Stimulated activated naive CD8-positive, alpha-beta T cell treated with anti-CD3 and anti-CD28 coated beads, Interleukin-15, amount 100 ng/mL, for 72 hours (primary cell): ENCODE results near the gene ZNF581.

Experiments used
- ATAC-seq: fragments of 150-1000 bp; cut with Tn5 transposase; 2 replicates; pipeline ENCODE4 v1.10.0; 2021; ENCODE audit warnings: mild to moderate bottlenecking, moderate library complexity
- DNase-seq, 2 donors: peaks; one replicate each; pipeline ENCODE4 v3.0.0; 2021 to 2022
- H3K27ac Mint-ChIP-seq, 2 donors: one replicate each; pipeline ENCODE4 v1.8.0; 2022; ENCODE audit warnings: mild to moderate bottlenecking in 2 of 2, mixed read lengths in 2 of 2, moderate library complexity in 2 of 2
- H3K27me3 Mint-ChIP-seq: one replicate; pipeline ENCODE4 v1.8.0; 2022; ENCODE audit warnings: mixed read lengths
- H3K4me1 Mint-ChIP-seq: one replicate; pipeline ENCODE4 v1.8.0; 2022; ENCODE audit warnings: mild to moderate bottlenecking, mixed read lengths
- H3K4me3 Mint-ChIP-seq, 2 donors: one replicate each; pipeline ENCODE4 v1.8.0; 2022; ENCODE audit warnings: mild to moderate bottlenecking in 2 of 2, mixed read lengths in 2 of 2, moderate library complexity in 1 of 2
- H3K9me3 Mint-ChIP-seq, 2 donors: one replicate each; pipeline ENCODE4 v1.8.0; 2022; ENCODE audit warnings: mixed read lengths in 2 of 2

ZNF581 gene, protein sequence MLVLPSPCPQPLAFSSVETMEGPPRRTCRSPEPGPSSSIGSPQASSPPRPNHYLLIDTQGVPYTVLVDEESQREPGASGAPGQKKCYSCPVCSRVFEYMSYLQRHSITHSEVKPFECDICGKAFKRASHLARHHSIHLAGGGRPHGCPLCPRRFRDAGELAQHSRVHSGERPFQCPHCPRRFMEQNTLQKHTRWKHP

DNA sequence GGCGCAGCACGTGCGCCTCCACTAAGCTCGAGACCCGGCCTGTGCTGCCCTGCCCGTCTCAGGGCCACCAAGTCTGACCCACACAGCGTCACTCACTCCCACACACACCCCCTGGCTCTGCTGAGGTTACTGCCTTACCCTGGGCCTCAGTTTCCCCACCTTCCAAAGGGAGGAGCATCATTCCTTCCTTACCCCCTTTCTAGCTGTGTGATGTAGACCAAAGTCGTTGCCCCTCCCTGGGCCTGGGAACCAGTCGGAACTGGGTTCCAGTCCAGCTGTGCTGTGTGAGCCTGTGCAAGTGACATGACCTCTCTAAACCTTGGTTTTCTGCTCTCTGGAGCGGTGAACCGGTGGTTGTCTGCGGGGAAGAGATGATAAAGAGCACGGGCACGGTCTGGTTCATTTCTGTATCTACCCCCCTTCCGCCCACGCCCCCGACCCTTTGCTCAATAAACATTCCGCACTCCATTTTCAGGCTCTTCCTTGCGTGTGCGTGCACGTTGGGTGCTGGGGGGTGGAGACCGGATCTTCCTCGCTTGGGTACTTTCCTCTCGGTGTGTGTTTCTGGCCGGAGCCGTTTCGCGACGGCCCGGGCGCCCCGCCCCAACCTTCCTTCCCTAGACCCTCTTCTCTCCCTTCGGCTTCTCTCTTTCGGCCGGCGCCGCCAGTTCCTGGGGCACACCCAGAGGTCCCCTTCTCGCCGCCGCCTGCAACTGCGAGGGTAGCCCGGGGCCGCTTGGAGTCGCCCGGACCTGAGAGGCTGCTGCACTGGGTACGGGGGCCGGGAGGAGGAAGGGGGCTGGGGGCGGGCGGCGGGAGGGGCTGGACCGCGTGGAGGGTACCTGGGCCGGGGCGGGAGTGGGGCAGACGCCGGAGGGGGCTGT lies at the start of gene ZNF581:
Gene ZNF581 (plus strand): TSS at position 647 of the 884 bp plus-strand sequence. CDS start 923 bp downstream, outside the sequence.
- Mint-ChIP-seq H3K27ac (peak within 1 kb of the TSS; percentile 97 to 98), H3K4me3 (peak within 1 kb of the TSS; percentile 96 to 98), H3K9me3 (no peaks in the 10 kb centered on the region), H3K4me1 (peaks cover 68% of the 10 kb centered on the region), H3K27me3 (no peaks in the 10 kb centered on the region)
- ATAC-seq (peak; percentile 68), DNase-seq (peak; percentile 84)

DNA sequence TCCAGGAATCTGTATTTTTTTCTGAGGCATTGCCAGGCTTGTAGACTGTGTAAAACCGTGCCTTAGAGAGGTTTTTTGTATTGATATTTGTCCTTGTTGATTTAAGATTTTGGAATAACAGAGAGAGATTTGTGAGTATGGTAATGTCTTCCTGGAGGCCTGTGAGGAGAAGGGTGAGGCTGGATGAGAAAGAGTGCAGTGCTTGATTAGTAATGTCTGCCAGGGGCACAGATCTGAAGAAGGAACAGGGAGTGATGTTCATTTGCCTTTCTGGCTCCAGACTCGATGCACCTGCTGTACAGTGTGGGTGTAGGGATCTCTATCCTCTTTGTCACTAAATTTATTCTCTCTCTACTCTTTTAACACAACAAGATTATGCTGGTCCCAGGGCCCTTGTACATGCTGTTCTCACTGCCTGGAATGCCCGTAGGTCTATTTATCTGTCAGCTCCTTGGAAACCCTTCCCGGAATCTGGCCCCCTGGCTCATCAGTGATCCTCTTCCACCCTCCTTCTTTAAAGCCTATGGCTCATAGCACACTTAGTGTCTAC lies 48.4 kb upstream of the ZNF581 start:
- DNase-seq (no peak), ATAC-seq (no peak)
- H3K27ac Mint-ChIP-seq: no peak overlapping the region
- no peaks in the 10 kb centered on the region for H3K27me3 Mint-ChIP-seq
- H3K9me3 Mint-ChIP-seq: peaks cover 9 to 15% of the 10 kb centered on the region in 2 donors
- no peak overlapping the region for H3K4me3 Mint-ChIP-seq
- peaks cover 22% of the 10 kb centered on the region for H3K4me1 Mint-ChIP-seq

DNA sequence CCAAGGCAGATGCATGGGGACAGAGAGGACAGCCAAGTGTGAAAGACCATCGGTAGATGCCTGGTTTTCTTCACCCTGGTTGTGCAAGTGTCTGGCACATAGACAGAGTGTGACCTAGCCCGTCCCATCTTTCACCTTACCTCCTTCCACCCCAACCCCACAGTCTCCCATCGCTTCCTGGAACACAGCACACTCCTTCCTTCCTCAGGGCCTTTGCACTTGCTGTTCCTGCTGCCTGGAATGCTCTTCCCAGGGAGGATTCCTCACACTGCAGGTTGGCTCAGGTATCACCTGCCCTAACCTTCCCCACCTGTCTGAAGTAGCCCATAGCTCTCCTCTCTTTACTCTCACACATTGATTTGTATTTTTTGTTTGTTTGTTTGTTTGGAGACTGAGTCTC lies 47.1 kb upstream of the ZNF581 start:
- H3K4me1 Mint-ChIP-seq: peaks cover 28% of the 10 kb centered on the region
- peak overlapping the region in 1 of 2 donors; percentile 27 for H3K27ac Mint-ChIP-seq
- DNase-seq: no peak
- H3K4me3 Mint-ChIP-seq: no peak overlapping the region
- ATAC-seq: no peak
- H3K9me3 Mint-ChIP-seq: peaks cover 9 to 15% of the 10 kb centered on the region in 2 donors
- H3K27me3 Mint-ChIP-seq: no peaks in the 10 kb centered on the region

DNA sequence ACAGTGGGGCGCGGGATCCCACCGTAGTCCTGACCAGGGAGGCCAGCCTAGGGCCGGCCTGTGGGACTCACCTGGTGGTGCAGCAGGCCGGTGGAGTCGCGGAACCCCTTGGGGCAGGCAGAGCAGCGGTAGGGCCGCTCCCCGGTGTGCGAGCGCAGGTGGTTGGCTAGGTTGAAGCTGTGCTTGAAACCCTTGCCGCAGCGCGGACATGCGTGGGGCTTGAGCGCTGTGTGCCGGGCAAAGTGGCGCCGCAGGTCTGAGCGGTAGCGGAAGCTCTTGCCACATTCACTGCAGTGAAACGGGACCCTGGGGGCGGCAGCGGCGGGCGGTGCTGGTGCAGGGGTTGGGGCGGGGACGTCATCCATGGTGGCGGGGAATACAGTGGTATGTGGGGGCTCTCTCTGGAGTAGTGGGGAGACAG lies 45.9 kb upstream of the ZNF581 start:
- DNase-seq: no peak
- Mint-ChIP-seq H3K4me3 (no peak overlapping the region), H3K4me1 (peaks cover 39% of the 10 kb centered on the region), H3K27me3 (no peaks in the 10 kb centered on the region), H3K27ac (no peak overlapping the region), H3K9me3 (peaks cover 9 to 15% of the 10 kb centered on the region in 2 donors)
- ATAC-seq: no peak

DNA sequence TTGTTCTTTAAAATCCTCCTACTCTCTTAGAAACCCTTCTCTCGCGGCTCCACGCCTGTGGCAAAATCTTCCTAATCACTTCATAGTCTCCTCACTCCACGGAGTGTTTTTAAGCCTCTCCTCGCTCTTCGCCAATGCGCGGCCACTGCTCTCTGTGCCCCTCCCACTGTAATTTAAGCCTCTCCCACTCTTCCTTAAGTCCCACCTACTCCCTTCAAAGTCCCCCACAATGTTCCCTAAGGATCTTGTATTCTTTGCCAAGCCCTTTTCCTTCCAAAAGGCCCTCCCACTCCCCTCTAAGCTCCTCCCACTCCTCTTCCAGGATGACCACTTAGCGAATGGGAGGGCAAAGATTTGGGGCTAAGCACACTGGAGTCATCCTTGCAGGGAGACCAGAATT lies 45.4 kb upstream of the ZNF581 start:
- ATAC-seq (no peak), DNase-seq (no peak)
- Mint-ChIP-seq H3K27ac (no peak overlapping the region), H3K4me3 (no peak overlapping the region), H3K4me1 (peaks cover 39% of the 10 kb centered on the region), H3K27me3 (no peaks in the 10 kb centered on the region), H3K9me3 (peaks cover 9 to 15% of the 10 kb centered on the region in 2 donors)

DNA sequence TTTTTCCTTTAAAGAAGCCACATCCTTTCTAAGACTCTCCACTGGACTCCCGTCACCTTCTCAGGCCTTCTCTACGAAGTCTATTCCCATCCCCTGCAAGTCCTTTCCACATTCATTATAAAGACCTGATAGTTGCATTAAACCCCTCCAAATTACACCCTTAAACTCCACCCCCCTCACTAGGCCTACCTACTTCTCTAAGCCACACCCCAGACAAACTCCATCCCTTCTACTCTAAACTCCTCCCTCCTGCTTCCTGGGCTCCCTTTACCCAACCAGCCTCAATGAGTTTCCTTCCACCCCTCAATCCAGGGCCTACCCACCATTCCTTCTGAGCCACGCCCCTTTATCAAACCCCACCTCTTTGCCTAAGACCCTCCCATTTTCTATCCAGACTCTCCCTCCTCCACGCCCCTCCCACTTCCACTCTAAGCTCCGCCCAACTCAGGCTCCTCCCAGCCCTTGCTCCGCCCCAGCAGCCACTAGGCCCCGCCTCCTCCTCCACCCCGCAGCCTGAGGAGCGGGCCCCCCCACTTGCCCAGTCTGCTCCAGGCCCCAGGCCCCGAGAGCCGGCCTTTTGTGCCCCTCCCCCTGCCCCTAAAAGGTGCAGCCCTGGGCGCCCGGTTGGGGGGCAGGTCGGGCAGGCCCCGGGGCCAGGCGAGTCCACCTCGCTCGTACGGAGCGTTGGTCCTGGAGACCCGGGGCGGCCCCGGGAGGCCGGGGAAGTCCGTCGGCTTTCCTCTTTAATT lies 44.6 kb upstream of the ZNF581 start:
- ATAC-seq (peak; percentile 72), DNase-seq (peak; percentile 97 to 98)
- peak overlapping the region; percentile 85 to 92 for H3K4me3 Mint-ChIP-seq
- peak overlapping the region; percentile 99 to 100 for H3K27ac Mint-ChIP-seq
- H3K9me3 Mint-ChIP-seq: peaks cover 9 to 15% of the 10 kb centered on the region in 2 donors
- H3K4me1 Mint-ChIP-seq: peaks cover 46% of the 10 kb centered on the region
- H3K27me3 Mint-ChIP-seq: no peaks in the 10 kb centered on the region

DNA sequence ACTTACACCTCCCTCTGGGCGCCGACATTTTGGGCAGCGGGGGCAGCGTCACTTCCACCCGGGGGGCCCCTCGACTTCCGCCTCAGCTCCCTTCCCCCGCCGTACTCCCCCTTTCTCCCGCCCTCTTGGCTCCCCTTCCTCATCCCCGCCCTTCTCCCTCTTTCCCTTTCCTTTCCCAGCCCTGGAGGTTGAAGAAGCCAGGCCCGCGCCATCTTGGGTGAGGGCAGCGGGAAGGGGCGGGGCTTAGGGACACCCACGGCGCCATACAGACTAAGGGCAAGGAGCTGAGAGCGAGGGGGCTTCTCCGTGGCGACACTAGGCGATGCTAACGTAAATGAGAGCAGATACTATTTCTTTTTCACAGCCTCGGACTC lies 44.0 kb upstream of the ZNF581 start, which contains the start of gene FIZ1:
Gene FIZ1 (minus strand): TSS at position 50 of the 374 bp plus-strand sequence. CDS start 1,652 bp downstream, outside the sequence.
- Mint-ChIP-seq H3K27ac (peak within 1 kb of the TSS; percentile 99 to 100), H3K9me3 (peaks cover 9 to 15% of the 10 kb centered on the region in 2 donors), H3K27me3 (no peaks in the 10 kb centered on the region), H3K4me3 (peak within 1 kb of the TSS; percentile 85 to 92), H3K4me1 (peaks cover 51% of the 10 kb centered on the region)
- peak; percentile 80 for ATAC-seq
- peak; percentile 97 to 98 for DNase-seq

DNA sequence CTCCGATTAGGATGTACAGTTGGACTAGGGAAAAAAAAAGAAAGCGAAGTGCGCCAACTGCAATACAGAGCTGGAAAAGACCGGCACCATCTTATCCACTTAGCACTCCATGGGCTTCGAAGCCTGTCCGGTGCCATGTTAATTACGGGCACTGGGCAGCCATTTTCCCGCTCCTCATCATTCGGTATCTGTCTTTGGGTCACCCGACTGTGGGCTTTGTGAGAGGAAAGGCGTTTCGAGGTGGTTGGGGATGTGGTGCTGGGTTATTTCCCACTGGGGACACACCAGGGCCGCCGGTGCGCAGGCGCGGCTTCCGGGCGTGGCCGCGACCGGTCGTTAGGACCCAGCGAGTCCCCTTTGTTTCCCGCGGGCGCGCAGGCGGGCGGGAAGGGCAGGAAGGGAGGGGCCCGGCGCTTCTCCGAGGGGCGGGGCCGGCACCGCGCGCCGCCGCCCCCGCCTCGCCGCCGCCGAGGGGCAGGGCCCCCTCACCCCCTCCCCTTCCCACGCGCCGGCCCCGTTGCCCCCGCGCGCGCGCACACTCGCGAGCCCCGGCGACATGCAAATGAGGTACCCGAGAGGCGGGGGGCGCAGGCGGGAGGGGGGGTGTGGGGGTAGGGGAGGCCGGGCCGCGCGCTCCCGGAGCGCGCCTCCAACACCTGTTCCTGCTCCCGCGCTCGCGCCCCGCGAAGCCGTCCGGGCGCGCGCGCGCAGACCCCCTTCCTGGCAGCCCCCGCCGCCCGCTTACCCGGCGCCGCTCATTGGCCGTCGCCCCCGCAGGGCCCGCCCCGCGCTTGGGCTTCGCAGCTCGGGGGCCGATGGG lies 43.4 kb upstream of the ZNF581 start, which contains the start of gene ZNF524:
Gene ZNF524 (plus strand): TSS at position 447 of the 820 bp plus-strand sequence. CDS start 1,825 bp downstream, outside the sequence.
- ATAC-seq: peak; percentile 66
- peaks cover 56% of the 10 kb centered on the region for H3K4me1 Mint-ChIP-seq
- peak within 1 kb of the TSS; percentile 99 to 100 for H3K27ac Mint-ChIP-seq
- H3K4me3 Mint-ChIP-seq: peak within 1 kb of the TSS; percentile 85 to 92
- H3K27me3 Mint-ChIP-seq: no peaks in the 10 kb centered on the region
- H3K9me3 Mint-ChIP-seq: peaks cover 6 to 11% of the 10 kb centered on the region in 2 donors
- peak; percentile 90 to 91 for DNase-seq

DNA sequence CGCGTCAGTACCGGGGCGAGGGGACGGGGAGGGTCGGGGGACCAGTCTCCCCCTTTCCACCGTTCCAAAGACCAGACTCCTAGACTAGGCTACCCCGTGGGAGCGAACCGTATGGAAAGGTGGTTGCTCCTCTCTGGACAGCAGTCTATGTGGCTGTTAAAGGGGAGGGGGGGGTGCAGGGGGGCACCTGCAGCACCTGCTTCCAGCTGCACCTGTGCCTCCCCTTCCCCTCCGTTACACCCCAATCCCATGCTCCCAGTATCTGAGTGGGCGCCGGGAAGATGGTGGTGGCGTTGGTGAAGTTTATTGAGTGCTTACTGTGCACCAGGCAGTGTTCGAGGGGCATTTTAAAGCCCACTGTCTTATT lies 42.8 kb upstream of the ZNF581 start:
- ATAC-seq (no peak), DNase-seq (no peak)
- Mint-ChIP-seq H3K9me3 (peaks cover 4 to 5% of the 10 kb centered on the region in 2 donors), H3K4me3 (peak overlapping the region; percentile 85 to 87), H3K27ac (peak overlapping the region in 1 of 2 donors; percentile 93), H3K27me3 (no peaks in the 10 kb centered on the region), H3K4me1 (peaks cover 56% of the 10 kb centered on the region)

DNA sequence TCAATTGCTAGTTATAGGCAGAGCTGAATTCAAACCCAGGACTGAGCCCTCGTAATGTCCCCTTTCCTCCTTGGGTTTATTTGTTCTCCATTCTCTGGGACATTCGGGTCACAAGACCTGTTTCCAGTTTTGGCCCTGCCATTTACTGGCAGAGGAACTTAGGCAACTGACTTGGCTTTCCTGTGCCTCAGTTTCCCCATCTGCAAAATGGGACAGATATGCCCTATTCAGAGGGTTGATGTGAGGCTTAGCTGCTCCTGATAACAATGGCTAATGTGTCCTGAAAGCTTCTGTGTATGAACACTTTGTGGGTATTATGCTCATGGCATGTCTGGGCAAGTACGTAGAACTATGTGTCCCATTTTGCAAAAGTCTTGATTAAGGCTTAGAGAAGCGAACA lies 42.4 kb upstream of the ZNF581 start:
- Mint-ChIP-seq H3K9me3 (peaks cover 4 to 5% of the 10 kb centered on the region in 2 donors), H3K4me1 (peaks cover 57% of the 10 kb centered on the region), H3K4me3 (peak overlapping the region; percentile 85 to 87), H3K27ac (peak overlapping the region in 1 of 2 donors; percentile 93), H3K27me3 (no peaks in the 10 kb centered on the region)
- DNase-seq: no peak
- ATAC-seq: no peak

DNA sequence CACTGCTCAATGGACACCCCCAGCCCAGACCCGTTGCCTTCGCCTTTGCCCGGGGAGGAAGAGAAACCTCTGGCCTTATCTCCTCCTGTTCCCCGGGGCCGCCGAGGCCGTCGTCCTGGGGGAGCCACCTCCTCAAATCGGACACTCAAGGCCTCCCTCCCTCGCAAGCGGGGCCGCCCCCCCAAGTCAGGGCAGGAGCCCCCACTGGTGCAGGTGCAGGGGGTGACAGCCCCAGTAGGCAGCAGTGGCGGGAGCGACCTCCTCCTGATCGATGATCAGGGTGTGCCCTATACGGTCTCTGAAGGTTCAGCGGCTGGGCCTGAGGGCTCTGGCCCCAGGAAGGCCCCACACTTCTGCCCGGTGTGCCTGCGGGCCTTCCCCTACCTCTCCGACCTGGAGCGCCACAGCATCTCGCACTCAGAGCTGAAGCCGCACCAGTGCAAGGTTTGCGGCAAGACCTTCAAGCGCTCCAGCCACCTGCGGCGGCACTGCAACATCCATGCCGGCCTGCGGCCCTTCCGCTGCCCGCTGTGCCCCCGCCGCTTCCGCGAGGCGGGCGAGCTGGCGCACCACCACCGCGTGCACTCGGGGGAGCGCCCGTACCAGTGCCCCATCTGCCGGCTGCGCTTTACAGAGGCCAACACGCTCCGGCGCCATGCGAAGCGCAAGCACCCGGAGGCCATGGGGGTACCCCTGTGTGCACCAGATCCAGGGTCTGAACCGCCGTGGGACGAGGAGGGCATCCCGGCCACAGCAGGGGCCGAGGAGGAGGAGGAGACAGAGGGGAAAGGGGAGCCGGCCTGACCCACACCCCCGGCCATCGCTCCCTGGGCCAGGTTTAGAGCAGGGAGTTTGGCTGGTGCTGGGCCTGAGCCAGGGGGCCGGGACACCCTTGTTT lies 41.1 kb upstream of the ZNF581 start:
- peaks cover 64% of the 10 kb centered on the region for H3K4me1 Mint-ChIP-seq
- no peak for ATAC-seq
- DNase-seq: no peak
- H3K4me3 Mint-ChIP-seq: no peak overlapping the region
- H3K27ac Mint-ChIP-seq: no peak overlapping the region
- no peaks in the 10 kb centered on the region for H3K27me3 Mint-ChIP-seq
- H3K9me3 Mint-ChIP-seq: peaks cover 4 to 5% of the 10 kb centered on the region in 2 donors

DNA sequence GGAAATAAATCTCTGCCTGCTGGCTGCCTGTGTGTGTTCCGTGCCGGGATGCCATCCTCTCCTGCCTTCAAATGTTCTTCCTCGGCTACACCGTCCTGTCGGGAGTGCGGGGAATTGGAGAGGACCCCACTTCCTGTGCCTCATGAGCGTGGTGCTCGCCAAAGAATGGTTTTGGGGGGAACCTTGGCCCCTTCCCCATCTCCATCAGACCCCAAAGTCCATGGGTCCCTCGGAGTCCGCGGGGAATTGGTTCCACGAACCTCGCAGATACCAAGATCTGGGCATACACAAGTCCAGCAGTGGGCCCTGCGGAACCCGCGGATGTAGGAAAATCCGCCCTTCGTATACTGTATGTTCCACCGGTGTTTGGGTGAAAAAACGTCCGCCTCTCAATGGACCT lies 40.3 kb upstream of the ZNF581 start:
- DNase-seq: no peak
- no peak overlapping the region for H3K27ac Mint-ChIP-seq
- no peak for ATAC-seq
- H3K9me3 Mint-ChIP-seq: peaks cover 4 to 5% of the 10 kb centered on the region in 2 donors
- no peaks in the 10 kb centered on the region for H3K27me3 Mint-ChIP-seq
- H3K4me3 Mint-ChIP-seq: peak overlapping the region; percentile 56 to 86
- peaks cover 65% of the 10 kb centered on the region for H3K4me1 Mint-ChIP-seq

DNA sequence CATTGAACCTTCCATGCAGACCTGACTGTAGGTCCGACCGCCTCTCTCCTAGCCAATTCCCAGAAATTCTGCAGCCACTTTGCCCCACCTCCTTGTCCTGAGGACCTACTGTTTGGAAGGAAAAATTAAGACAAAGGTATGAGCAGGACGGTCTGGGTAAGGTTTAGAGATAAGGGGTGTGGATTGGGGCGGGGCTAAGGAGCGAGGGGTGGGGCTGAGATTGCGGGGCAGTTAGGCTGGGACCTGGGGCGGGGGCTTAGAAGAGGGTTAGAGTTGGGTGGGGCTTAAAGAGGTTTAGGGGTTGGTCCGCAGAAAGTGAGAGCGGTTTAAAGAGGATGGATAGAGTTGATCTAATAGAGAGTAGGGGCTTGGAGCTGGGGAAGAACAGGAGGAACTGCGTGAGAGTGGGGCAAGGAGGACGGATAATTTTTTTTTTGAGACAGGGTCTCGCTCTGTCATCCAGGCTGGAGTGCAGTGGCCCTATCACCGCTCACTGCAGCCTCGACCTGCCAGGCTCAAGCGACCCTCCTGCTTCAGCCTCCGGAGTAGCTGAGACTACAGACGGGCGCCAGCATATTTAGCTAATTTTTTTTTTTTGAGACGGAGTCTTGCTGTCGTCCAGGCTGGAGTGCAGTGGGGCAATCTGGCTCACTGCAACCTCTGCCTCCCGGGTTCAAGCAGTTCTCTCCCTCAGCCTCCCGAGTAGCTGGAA lies 39.7 kb upstream of the ZNF581 start:
- ATAC-seq: no peak
- Mint-ChIP-seq H3K27me3 (no peaks in the 10 kb centered on the region), H3K4me3 (peak overlapping the region; percentile 86 to 91), H3K9me3 (peaks cover 2% of the 10 kb centered on the region in 2 donors), H3K4me1 (peaks cover 60% of the 10 kb centered on the region), H3K27ac (no peak overlapping the region)
- no peak for DNase-seq
